GM12892 (cell line): ENCODE data around the gene FUS.

Experiments used
- POLR2AphosphoS5 ChIP-seq: IDR thresholded peaks from 2 replicates; pipeline ENCODE4 v1.6.1; 2011; ENCODE audit warnings: low read depth, low read length, control low read depth
- TAF1 ChIP-seq: IDR thresholded peaks from 2 replicates; pipeline ENCODE4 v1.6.1; 2011; ENCODE audit warnings: low read depth, mild to moderate bottlenecking, control low read depth, low read length, borderline replicate concordance

- TF ChIP-seq POLR2AphosphoS5 (no peak), TAF1 (no peak)
Observed at GRCh38 chr16:31130899-31131298, 49.0 kb upstream of the FUS start.
